ENCODE data around the gene C18orf63. TPM values are rescaled to one million over a fixed set of nuclear protein-coding genes. Genes with fewer than 3 reads are reported as not detected.
"Not testable (repeated sequence)": the region's sequence is repeated elsewhere in the genome, so short reads cannot be mapped to it uniquely, and the experiment has no call there.

Gene C18orf63
- total and polyA plus RNA-seq, 12 donors, result not detected

GRCh38 chr18:74291771-74292540 lies 23.7 kb upstream of the C18orf63 start, which contains the start of gene CYB5A:
Gene CYB5A, minus strand, starts transcription at chr18:74291963. Its CDS starts 88 bp downstream, at chr18:74291875.
- H3K27me3 ChIP-seq, result no peaks in the 10 kb centered on the region
- peak within 1 kb of the TSS in 9 of 10 donors; percentile 51 to 89 (median 76) for H3K27ac ChIP-seq
- H3K9me3 ChIP-seq, result no peaks in the 10 kb centered on the region
- H3K4me3 ChIP-seq, result peak within 1 kb of the TSS; percentile 59 to 100 (median 92)
- H3K4me1 ChIP-seq, result peaks cover 3 to 39% (median 28%) of the 10 kb centered on the region in 9 donors
- WGBS, 2 donors, result 0 to 1% methylated on average over 68 of the region's 68 CpGs
- intact Hi-C loops (cut with DNase I), result loop anchor here in 1 of 10 donors (2.0 kb wide), 1 partner anchor 95 kb away; no protein-coding TSS in a partner anchor
- H3K36me3 ChIP-seq, result no peaks in the 10 kb centered on the region
- TF ChIP-seq CTCF (IDR thresholded peaks at IDR 0.05), result no peak
- peak; percentile 99 for DNase-seq
- ATAC-seq, result peak; percentile 98 to 100 (median 99)

- WGBS, 2 donors, result 9 to 13% methylated on average over 4 of the region's 4 CpGs
- ATAC-seq (no peak), DNase-seq (no peak)
- Histone ChIP-seq H3K27ac (peak overlapping the region in 9 of 10 donors; percentile 25 to 88 (median 68)), H3K4me1 (peaks cover 3 to 39% (median 23%) of the 10 kb centered on the region in 9 donors), H3K36me3 (no peaks in the 10 kb centered on the region), H3K4me3 (peak overlapping the region; percentile 29 to 100 (median 86)), H3K9me3 (no peaks in the 10 kb centered on the region), H3K27me3 (no peaks in the 10 kb centered on the region)
- intact Hi-C loops (cut with DNase I), result loop anchor here in 1 of 10 donors (2.0 kb wide), 1 partner anchor 96 kb away; no protein-coding TSS in a partner anchor
- no peak for TF ChIP-seq CTCF (IDR thresholded peaks at IDR 0.05)
These were observed 23.1 kb upstream of the C18orf63 start for GRCh38 chr18:74292541-74292858.

GRCh38 chr18:74292982-74293381 lies 22.7 kb upstream of the C18orf63 start:
- not testable (repeated sequence) for ATAC-seq, H3K27me3 ChIP-seq, H3K36me3 ChIP-seq, H3K9me3 ChIP-seq, DNase-seq
- WGBS, 2 donors, result 94 to 96% methylated on average over 3 of the region's 3 CpGs
- H3K27ac ChIP-seq, result peak overlapping the region in 4 of 10 donors; percentile 25 to 88 (median 57)
- H3K4me3 ChIP-seq, result peak overlapping the region in 2 of 10 donors; percentile 94 to 99
- peaks cover 3 to 39% (median 22%) of the 10 kb centered on the region in 9 donors for H3K4me1 ChIP-seq
- intact Hi-C loops (cut with DNase I), result loop anchor here in 1 of 10 donors (2.0 kb wide), 1 partner anchor 96 kb away; no protein-coding TSS in a partner anchor

- no peak overlapping the region for H3K4me3 ChIP-seq
- no peak for TF ChIP-seq CTCF (IDR thresholded peaks at IDR 0.05)
- intact Hi-C loops (cut with DNase I), result no loop called here
- peaks cover 0 to 26% (median 17%) of the 10 kb centered on the region in 9 donors for H3K4me1 ChIP-seq
- no peak overlapping the region for H3K27ac ChIP-seq
- H3K9me3 ChIP-seq, result peaks cover 0 to 2% (median 0%) of the 10 kb centered on the region in 11 donors
- 89 to 92% methylated on average over 8 of the region's 8 CpGs for WGBS, 2 donors
- no peak for DNase-seq
- no peak for ATAC-seq
- H3K36me3 ChIP-seq, result no peaks in the 10 kb centered on the region
- H3K27me3 ChIP-seq, result no peaks in the 10 kb centered on the region
These were observed 21.1 kb upstream of the C18orf63 start for GRCh38 chr18:74294526-74294925.

- Histone ChIP-seq H3K36me3 (no peaks in the 10 kb centered on the region), H3K4me3 (no peak overlapping the region), H3K27me3 (no peaks in the 10 kb centered on the region), H3K9me3 (peaks cover 0 to 2% (median 0%) of the 10 kb centered on the region in 11 donors), H3K4me1 (peaks cover 0 to 6% (median 0%) of the 10 kb centered on the region in 9 donors), H3K27ac (no peak overlapping the region)
- DNase-seq (no peak), ATAC-seq (no peak)
- TF ChIP-seq CTCF (IDR thresholded peaks at IDR 0.05), result no peak
- intact Hi-C loops (cut with DNase I), result no loop called here
- 65 to 84% methylated on average over 1 of the region's 1 CpG for WGBS, 2 donors
These were observed 16.5 kb upstream of the C18orf63 start for GRCh38 chr18:74299162-74299561.

Measured in heart right ventricle (tissue), 16 donors.